AG20443 (cell line): ENCODE measurements around the gene AGMO.
A peak's percentile ranks its signal among the peaks of the same experiment; 100 is the strongest.

Experiments used
- DNase-seq: peaks from one replicate; pipeline ENCODE4 v3.0.0; 2012; ENCODE audit warnings: low spot score, mixed read lengths

Gene AGMO

GRCh38 chr7:15457990-15458955 is 103.5 kb downstream of the AGMO start:
- DNase-seq: no peak

GRCh38 chr7:15452670-15453069 is 109.1 kb downstream of the AGMO start:
- no peak for DNase-seq

DNA sequence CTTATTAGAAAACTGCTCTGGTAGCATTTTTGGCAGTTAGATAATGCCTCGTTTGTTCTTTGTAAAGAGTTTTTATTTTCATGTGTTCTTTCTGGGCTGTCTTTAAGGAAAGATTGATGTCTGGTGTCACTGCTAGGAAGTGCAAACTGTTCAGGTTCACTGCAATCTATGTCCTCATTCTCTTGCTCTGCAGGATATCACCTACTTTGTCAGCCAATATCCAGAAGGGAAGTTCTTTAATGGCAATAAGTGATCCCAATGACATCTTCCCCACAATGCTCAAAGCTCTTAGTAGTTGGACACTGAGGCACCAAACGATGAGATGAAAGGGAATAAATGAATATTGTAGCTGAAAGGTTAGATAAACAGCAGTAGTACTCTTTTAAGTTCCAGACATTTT is 115.1 kb downstream of the AGMO start:
- DNase-seq: no peak

- DNase-seq: no peak
These were observed 115.5 kb downstream of the AGMO start for GRCh38 chr7:15446280-15446679.

GRCh38 chr7:15441915-15442314 is 119.9 kb downstream of the AGMO start:
- DNase-seq: no peak

GRCh38 chr7:15440482-15440881 is 121.3 kb downstream of the AGMO start:
- no peak for DNase-seq

DNA sequence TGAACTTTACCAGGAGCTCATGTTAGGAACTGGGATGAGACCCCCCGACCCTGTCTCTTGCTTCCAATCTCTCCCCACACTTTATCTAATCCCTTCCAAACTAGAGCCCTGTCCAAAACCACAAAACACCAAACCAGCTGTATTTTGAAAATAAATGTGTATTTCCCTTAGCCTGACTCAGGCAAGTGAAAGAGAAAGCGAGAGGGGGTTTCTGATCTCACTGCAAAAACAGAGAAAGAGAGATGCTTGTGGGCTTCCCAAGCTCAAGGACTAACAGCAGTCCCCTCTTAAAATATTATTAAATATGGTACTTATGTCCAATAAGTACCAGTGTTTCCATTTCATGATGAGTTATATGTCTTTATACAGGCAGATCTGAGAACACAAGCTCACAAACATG is 122.0 kb downstream of the AGMO start:
- DNase-seq: no peak

- DNase-seq: no peak
These were observed 128.7 kb downstream of the AGMO start for GRCh38 chr7:15433151-15433550.

GRCh38 chr7:15430911-15431310 is 130.9 kb downstream of the AGMO start:
- DNase-seq: no peak

GRCh38 chr7:15430191-15430590 is 131.6 kb downstream of the AGMO start:
- no peak for DNase-seq

GRCh38 chr7:15424468-15424867 is 137.3 kb downstream of the AGMO start:
- DNase-seq: no peak

DNA sequence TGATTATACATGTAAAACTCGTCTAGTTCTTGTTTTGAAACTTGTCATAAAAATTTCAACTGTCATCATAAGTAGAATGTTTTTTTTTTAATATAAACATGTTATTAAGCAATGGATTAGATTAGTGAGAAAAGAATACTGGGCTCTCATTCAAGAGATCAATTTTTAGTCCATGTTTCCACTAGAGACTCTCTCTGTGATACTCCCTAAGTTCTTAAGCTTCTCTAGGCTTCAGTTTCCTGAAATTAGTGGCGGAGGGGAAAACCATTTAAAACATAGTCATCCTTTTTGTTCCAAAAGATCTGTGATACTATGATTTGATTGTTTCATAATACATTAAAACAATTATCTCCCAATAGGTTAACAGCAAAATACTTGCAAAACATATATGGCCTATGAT is 142.2 kb downstream of the AGMO start:
- no peak for DNase-seq

DNA sequence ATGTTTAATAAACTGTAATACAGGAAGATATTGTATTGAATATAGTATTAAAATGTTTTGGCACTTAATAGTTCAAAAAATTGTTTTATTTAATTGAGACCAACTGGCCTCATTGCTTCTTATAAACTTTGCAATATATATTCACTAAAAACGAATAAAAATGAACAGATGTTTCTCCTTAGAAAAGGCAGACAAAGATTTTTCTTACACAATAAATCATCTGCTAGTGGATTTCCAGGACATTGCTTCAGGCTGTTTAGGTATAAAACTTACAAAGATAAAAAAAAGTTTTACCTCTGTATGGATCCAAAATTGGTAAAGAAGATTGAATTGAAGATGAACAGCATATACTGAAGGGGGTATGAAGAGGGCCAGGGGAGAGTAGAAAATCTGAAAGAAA is 143.6 kb downstream of the AGMO start:
- DNase-seq: no peak

DNA sequence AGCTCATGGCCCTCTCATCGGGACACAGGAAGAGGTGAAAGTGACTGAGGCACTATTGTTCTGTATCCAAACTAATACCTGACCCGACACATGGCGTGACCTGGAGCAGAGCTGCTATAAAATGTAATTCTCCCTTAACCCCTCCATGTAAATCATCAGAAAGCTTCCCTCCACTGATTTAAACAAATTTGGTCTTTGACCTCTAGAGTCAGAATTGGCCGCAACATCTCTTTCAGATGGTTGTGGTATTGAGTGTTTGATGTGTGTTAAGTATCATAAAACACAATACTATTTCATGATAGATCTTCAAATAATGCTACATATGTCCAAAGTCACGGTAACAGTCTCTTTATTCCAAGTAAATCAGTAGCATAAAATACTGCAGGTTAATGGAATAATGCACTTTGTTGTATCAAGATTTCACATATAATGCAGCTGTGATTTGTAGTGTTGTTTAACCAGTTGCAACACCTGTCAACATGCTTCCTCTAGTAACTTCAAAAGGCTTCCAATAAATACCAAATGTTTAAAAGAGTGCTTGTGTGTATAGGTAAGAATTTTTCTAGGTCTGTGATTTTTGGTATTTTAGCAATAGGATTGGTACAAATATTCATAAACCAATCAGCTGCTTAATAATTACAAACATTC is 144.3 kb downstream of the AGMO start:
- DNase-seq: no peak

- no peak for DNase-seq
These were observed 150.8 kb downstream of the AGMO start for GRCh38 chr7:15411019-15411418.

- no peak for DNase-seq
These were observed 153.9 kb downstream of the AGMO start for GRCh38 chr7:15407910-15408309.

GRCh38 chr7:15403751-15404150 is 158.1 kb downstream of the AGMO start:
- no peak for DNase-seq

- no peak for DNase-seq
These were observed 158.5 kb downstream of the AGMO start for GRCh38 chr7:15403315-15403714.

DNA sequence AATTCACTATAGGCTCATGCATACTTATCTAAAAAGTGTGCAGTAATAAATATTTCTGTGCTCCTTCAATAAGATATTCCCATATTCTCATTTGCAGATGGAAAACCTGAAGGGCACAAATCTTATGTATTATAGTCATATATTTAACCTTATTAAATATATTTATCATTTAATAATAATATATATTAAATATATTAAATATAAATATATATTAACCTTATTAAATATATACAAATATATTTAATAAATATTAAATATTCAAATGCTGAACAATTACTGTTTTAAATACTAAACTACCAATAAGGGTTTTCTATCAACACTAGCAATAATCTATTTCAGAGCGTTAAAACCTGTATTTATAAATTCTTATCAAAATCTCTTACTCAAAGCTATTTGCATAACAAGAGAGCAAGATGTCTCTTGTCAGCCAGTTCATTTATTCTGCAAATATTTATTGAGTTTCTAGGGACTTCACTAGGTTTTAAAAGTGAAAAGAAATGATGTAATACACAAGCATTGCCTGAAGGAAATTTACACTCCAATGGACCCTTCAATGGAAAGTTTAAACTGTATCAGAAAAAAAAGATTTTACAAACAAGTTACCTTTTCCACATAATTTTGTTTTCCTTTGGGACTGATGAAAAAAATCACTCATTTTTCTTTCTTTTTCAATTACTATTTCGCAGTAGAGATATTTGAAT is 159.2 kb downstream of the AGMO start:
- DNase-seq: no peak

- DNase-seq: no peak
These were observed 161.4 kb downstream of the AGMO start for GRCh38 chr7:15400440-15400839.

- DNase-seq: no peak
These were observed 162.4 kb downstream of the AGMO start for GRCh38 chr7:15399441-15399840.

DNA sequence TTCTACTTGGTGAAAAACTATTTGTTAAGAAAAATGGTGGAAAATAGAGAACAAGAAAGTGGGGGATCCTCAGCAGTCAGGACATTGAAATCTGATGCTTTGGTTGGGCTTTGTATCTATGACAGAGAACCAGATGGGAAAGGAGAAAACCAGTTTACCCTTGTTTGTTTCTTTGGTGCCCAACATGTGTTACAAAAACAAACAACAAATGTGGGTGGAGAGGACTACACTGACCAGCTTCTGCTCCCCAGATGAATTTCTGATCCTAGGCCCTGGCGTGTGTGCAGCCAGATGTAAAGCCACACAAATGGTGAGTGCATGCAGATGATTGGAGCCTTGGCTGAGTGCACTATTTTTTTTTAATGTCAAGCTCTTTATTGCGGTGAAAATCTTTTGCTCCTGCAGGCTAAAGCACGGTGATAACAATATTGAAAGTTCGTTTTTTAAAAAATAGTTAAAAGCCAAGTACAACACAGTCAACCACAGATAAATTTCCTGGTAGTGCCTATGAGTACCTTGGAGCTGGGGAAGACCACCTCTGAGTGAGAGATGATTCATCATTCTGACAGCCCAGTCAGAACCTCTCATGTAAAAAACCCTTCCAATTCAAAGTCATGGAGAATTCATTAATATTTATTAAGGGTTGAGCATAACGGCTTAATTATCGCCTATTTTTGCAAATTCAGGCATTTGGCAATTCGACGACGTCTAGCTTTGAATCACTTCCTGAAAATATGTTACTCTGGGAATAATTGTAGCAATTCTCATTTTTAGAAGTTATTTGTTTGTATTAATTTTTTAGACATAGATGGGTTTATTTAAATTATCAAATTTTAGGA is 163.7 kb downstream of the AGMO start:
- peak; percentile 9 for DNase-seq
